Measurements from ENCODE around the gene SPATA1. TPM values are rescaled to one million over a fixed set of nuclear protein-coding genes. Genes with fewer than 3 reads are reported as not detected.
A peak's percentile ranks its signal among the peaks of the same experiment; 100 is the strongest.

The SPATA1 gene
- total and polyA plus RNA-seq, 2 donors (not counting 1 experiment from before 2014, with no cell fraction given), result 0.96 to 1.7 TPM

DNA sequence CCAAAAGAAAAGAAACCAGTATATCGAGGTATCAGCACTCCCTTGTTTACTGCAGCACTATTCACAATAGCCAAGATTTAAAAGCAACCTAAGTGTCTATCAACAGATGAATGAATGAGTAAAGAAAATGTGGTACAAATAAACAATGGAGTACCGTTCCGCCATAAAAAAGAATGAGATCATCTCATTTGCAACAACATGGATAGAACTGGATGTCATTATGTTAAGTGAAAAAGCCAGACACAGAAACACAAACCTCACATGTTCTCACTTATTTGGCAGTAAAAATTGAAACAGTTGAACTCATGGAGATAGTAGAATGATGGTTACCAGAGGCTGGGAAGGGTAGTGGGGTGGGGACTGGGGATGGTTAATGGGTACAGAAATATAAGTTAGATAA is 4.5 kb downstream of the SPATA1 start:
- Histone ChIP-seq H3K27me3 (ENCODE audit: control insufficient read depth, insufficient read depth, low read length) (no peaks in the 10 kb centered on the region), H2AFZ (ENCODE audit: low read length) (no peak overlapping the region), H4K20me1 (ENCODE audit: control insufficient read depth, extremely low read depth, insufficient read depth, low read length) (no peaks in the 10 kb centered on the region), H3K4me2 (ENCODE audit: extremely low read depth, insufficient read depth, low read length) (no peak overlapping the region), H3K9me3 (ENCODE audit: control insufficient read depth, insufficient read depth, low read depth, low read length) (no peaks in the 10 kb centered on the region), H3K36me3 (ENCODE audit: control insufficient read depth, insufficient read depth, low read length) (no peaks in the 10 kb centered on the region), H3K9ac (ENCODE audit: insufficient read depth, low read length) (no peak overlapping the region), H3K79me2 (ENCODE audit: control insufficient read depth, insufficient read depth, low read length) (peaks cover 1% of the 10 kb centered on the region), H3K27ac (ENCODE audit: insufficient read depth, low read length) (no peak overlapping the region), H3K4me1 (ENCODE audit: control insufficient read depth, extremely low read depth, insufficient read depth, low read length) (no peaks in the 10 kb centered on the region), H3K4me3 (replicated peaks in 1 of 4; ENCODE audit: control extremely low read depth in 1 of 4, insufficient read depth in 1 of 4, low read depth in 3 of 4, low read length in 4 of 4) (no peak overlapping the region)
- DNase-seq (ENCODE audit: low read depth in 2 of 2), result no peak
- TF ChIP-seq EZH2 (IDR thresholded peaks at IDR 0.05; ENCODE audit: low read length, missing control alignments), result no peak
- no peak for TF ChIP-seq CTCF (conservative IDR thresholded peaks at IDR 0.05 in 1 of 2, IDR thresholded peaks at IDR 0.05 in 1 of 2; ENCODE audit: low read depth in 1 of 2, low read length in 2 of 2)

DNA sequence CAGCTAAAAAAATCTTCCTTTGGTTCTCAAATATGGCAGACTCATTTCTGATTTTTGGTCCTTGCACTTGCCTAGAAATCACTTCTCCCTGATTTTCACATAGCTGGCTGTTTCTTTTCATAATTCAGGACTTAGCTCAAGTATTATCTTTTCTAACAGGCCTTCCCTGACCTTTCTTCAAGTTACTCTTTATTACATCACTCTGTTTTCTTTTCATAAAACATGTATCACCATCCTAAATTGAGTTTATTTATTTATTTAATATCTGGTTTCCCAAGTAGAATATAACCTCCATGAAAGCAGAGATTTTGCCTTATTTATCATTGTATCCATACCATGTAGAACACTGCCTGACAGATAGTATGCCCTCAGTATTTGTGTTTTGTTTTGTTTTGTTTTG is 18.4 kb downstream of the SPATA1 start:
- H3K9ac ChIP-seq (ENCODE audit: insufficient read depth, low read length), result no peak overlapping the region

GRCh38 chr1:84525779-84526178 is 19.6 kb downstream of the SPATA1 start:
- Histone ChIP-seq H3K27ac (ENCODE audit: insufficient read depth, low read length) (no peak overlapping the region), H3K4me2 (ENCODE audit: extremely low read depth, insufficient read depth, low read length) (no peak overlapping the region), H3K4me3 (replicated peaks in 1 of 4; ENCODE audit: control extremely low read depth in 1 of 4, insufficient read depth in 1 of 4, low read depth in 3 of 4, low read length in 4 of 4) (no peak overlapping the region), H3K4me1 (ENCODE audit: control insufficient read depth, extremely low read depth, insufficient read depth, low read length) (no peaks in the 10 kb centered on the region), H3K9ac (ENCODE audit: insufficient read depth, low read length) (no peak overlapping the region), H3K27me3 (ENCODE audit: control insufficient read depth, insufficient read depth, low read length) (no peaks in the 10 kb centered on the region), H3K9me3 (ENCODE audit: control insufficient read depth, insufficient read depth, low read depth, low read length) (no peaks in the 10 kb centered on the region), H3K79me2 (ENCODE audit: control insufficient read depth, insufficient read depth, low read length) (no peaks in the 10 kb centered on the region), H3K36me3 (ENCODE audit: control insufficient read depth, insufficient read depth, low read length) (no peaks in the 10 kb centered on the region), H2AFZ (ENCODE audit: low read length) (no peak overlapping the region), H4K20me1 (ENCODE audit: control insufficient read depth, extremely low read depth, insufficient read depth, low read length) (no peaks in the 10 kb centered on the region)
- DNase-seq (ENCODE audit: low read depth in 2 of 2), result no peak
- TF ChIP-seq CTCF (conservative IDR thresholded peaks at IDR 0.05 in 1 of 2, IDR thresholded peaks at IDR 0.05 in 1 of 2; ENCODE audit: low read depth in 1 of 2, low read length in 2 of 2), result no peak
- no peak for TF ChIP-seq EZH2 (IDR thresholded peaks at IDR 0.05; ENCODE audit: low read length, missing control alignments)

More for the DNA sequence above, 18.4 kb downstream of the SPATA1 start:
- TF ChIP-seq CTCF (conservative IDR thresholded peaks at IDR 0.05 in 1 of 2, IDR thresholded peaks at IDR 0.05 in 1 of 2; ENCODE audit: low read depth in 1 of 2, low read length in 2 of 2), result no peak
- Histone ChIP-seq H3K9me3 (ENCODE audit: control insufficient read depth, insufficient read depth, low read depth, low read length) (no peaks in the 10 kb centered on the region), H3K36me3 (ENCODE audit: control insufficient read depth, insufficient read depth, low read length) (no peaks in the 10 kb centered on the region), H3K4me2 (ENCODE audit: extremely low read depth, insufficient read depth, low read length) (no peak overlapping the region), H2AFZ (ENCODE audit: low read length) (no peak overlapping the region), H4K20me1 (ENCODE audit: control insufficient read depth, extremely low read depth, insufficient read depth, low read length) (no peaks in the 10 kb centered on the region), H3K27ac (ENCODE audit: insufficient read depth, low read length) (no peak overlapping the region), H3K79me2 (ENCODE audit: control insufficient read depth, insufficient read depth, low read length) (no peaks in the 10 kb centered on the region), H3K4me3 (replicated peaks in 1 of 4; ENCODE audit: control extremely low read depth in 1 of 4, insufficient read depth in 1 of 4, low read depth in 3 of 4, low read length in 4 of 4) (no peak overlapping the region), H3K4me1 (ENCODE audit: control insufficient read depth, extremely low read depth, insufficient read depth, low read length) (no peaks in the 10 kb centered on the region), H3K27me3 (ENCODE audit: control insufficient read depth, insufficient read depth, low read length) (no peaks in the 10 kb centered on the region)
- DNase-seq (ENCODE audit: low read depth in 2 of 2), result peak in 1 of 2 donors; percentile 13

Data from fibroblast of lung (primary cell).